DOHH2 (cell line): ENCODE data around the gene SPINT2.

ENCODE experiments used
- EZH2phosphoT487 ChIP-seq: fragments of 200-600 bp; sonication (generic); IDR thresholded peaks from 2 replicates; pipeline ENCODE4 v1.6.1; 2017; ENCODE audit warnings: borderline replicate concordance, mild to moderate bottlenecking, antibody characterized with exemption, low read length, moderate library complexity, mixed read lengths
- TF ChIP-seq, protein P1 (sequence below): fragments of 200-600 bp; sonication (generic); IDR thresholded peaks from one replicate; pipeline ENCODE4 v1.5.1; 2014; ENCODE audit warnings: antibody characterized with exemption, mild to moderate bottlenecking, low read depth, low read length; ENCODE audit not compliant: poor library complexity, severe bottlenecking

GRCh38 chr19:38321646-38322196, 57.3 kb downstream of the SPINT2 start:
- TF ChIP-seq, protein P1, sequence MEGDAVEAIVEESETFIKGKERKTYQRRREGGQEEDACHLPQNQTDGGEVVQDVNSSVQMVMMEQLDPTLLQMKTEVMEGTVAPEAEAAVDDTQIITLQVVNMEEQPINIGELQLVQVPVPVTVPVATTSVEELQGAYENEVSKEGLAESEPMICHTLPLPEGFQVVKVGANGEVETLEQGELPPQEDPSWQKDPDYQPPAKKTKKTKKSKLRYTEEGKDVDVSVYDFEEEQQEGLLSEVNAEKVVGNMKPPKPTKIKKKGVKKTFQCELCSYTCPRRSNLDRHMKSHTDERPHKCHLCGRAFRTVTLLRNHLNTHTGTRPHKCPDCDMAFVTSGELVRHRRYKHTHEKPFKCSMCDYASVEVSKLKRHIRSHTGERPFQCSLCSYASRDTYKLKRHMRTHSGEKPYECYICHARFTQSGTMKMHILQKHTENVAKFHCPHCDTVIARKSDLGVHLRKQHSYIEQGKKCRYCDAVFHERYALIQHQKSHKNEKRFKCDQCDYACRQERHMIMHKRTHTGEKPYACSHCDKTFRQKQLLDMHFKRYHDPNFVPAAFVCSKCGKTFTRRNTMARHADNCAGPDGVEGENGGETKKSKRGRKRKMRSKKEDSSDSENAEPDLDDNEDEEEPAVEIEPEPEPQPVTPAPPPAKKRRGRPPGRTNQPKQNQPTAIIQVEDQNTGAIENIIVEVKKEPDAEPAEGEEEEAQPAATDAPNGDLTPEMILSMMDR, result no peak
- TF ChIP-seq EZH2phosphoT487, result no peak
